Fibroblast of skin of left biceps (primary cell): ENCODE results near the gene ITSN1.
"Not testable (repeated sequence)": the region's sequence is repeated elsewhere in the genome, so short reads cannot be mapped to it uniquely, and the experiment has no call there.

ENCODE experiments used
- DNase-seq, 2 experiments: peaks; one replicate each; pipeline ENCODE4 v3.0.0-alpha.2; 2013; ENCODE audit warnings: low read depth in 2 of 2

Gene ITSN1

GRCh38 chr21:33651965-33652680 is 9.8 kb downstream of the ITSN1 start:
- no peak for DNase-seq

GRCh38 chr21:33654412-33654811 is 12.1 kb downstream of the ITSN1 start:
- no peak for DNase-seq

DNA sequence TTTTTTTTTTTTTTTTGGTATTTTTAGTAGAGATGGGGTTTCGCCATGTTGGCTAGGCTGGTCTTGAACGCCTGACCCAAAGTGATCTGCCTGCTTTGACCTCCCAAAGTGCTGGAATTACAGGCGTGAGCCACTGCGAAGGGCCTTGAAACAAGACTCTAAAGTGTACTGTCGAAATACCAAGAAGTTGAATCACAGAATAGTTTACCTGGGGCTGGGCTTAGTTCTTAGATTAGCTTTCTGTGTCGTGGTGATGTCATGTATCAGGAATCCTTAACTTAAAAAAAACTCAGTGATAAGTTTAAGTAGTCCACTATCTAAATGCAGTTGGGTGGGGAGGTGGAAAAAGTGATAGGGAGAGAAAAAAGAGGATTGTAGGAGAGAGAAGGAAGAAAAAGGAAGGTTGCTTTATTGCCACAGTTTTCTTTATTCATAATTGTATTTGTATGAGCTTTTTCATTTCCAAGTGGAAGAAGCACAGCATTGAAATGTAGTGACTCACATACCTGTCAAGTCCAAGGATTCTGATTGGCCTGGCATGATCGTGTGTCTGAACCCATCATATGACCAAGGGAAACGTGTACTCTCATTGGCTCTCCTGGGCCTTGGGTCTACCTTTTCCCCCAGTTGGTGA is 13.4 kb downstream of the ITSN1 start:
- DNase-seq, result peak; percentile 64 to 66

- no peak for DNase-seq
These were observed 15.0 kb downstream of the ITSN1 start for GRCh38 chr21:33657124-33657820.

GRCh38 chr21:33658919-33659567 is 16.7 kb downstream of the ITSN1 start:
- no peak for DNase-seq

DNA sequence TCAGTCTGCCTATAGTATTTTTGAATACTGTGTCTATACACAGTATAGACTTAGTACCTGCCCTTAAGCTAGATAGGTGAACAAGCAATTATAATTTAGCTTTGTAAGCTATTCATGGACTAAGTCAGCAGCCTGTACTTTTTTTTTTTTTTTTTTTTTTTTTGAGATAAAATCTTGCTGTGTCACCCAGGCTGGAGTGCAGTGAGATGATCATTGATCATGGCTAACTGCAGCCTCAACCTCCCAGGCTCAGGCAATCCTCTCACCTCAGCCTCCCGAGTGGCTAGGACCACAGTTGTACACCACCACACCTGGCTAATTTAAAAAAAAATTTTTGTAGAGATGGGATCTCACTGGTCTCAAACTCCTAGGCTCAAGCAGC is 17.3 kb downstream of the ITSN1 start:
- no peak for DNase-seq

GRCh38 chr21:33660406-33660805 is 18.1 kb downstream of the ITSN1 start:
- no peak for DNase-seq

DNA sequence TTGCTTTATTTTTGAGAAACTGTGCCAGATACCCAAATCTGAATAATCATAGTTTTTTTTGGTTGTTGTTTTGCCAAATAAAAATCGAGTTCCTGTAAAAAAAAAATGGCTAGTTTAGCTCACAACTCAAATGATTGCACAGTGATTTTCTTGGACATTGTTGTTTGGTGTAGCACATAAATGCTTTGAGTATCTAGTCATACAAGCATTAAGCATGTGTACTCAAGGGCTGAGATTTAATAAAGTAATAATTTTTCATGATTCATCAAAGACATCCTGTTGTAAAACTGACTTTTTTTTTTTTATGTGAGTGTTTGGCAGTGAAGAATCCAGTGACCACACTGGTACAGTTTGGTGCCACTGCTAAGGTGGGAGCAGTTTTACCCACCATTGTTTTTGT is 18.8 kb downstream of the ITSN1 start:
- DNase-seq, result no peak

DNA sequence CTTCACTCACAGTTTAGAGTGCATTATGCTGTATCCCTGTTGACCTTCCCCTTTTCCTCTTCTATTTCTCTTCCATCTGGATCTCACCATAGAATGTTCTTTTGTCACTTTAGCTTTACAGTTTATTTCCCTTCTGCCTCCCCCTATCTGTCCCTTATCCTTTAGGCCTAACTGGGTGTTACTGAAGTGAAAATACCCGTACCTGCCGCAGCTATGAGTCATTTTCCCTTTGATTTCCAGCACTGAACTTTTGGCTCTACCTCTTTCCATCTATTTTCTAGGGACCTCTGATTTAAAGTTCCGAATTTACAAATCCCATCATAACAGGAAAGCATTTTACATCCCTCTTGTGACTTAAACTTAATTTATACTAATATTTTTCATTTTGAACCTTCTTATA is 19.7 kb downstream of the ITSN1 start:
- no peak for DNase-seq

DNA sequence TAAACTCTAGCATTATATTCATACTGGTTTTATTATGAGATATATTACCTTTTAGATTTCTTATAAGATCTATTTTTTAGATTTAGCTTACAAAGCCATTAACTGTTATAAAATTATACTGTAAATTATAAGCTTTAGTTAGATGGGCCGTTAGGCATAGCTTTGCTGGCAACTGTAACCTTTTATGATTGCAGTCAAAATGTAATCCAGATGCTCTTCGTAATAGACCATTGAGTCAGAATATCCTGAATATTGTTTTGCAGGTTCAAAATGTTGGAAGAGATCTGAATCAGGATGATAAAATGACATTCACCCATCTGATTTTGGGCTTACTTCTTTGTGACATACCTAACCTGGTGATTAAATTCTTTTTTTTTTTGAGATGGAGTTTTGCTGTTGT is 20.9 kb downstream of the ITSN1 start:
- no peak for DNase-seq

GRCh38 chr21:33664135-33664534 is 21.8 kb downstream of the ITSN1 start:
- no peak for DNase-seq

GRCh38 chr21:33666153-33666552 is 23.9 kb downstream of the ITSN1 start:
- no peak for DNase-seq

- DNase-seq, result no peak
These were observed 25.3 kb downstream of the ITSN1 start for GRCh38 chr21:33667636-33668035.

- no peak for DNase-seq
These were observed 25.9 kb downstream of the ITSN1 start for GRCh38 chr21:33668180-33668579.

DNA sequence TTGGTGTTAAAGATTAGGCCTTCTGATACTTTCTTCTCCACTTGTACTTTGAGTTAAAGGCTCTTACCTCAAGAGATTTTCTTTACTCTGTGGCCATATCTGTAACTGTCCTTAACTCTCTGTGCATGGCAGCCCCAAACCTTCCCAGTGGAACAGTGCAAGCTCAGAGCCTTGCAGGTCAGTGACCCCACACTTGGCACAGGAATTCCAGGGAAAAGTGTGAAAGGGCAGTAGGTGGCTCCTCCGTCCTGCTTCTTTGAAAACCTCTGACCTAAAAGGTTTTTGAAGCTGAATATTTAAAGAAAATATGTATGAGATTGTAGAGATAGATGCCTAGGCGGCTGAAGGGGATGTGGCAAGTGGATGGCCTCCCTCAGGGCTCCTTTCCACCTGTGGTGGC is 26.3 kb downstream of the ITSN1 start:
- no peak for DNase-seq

DNA sequence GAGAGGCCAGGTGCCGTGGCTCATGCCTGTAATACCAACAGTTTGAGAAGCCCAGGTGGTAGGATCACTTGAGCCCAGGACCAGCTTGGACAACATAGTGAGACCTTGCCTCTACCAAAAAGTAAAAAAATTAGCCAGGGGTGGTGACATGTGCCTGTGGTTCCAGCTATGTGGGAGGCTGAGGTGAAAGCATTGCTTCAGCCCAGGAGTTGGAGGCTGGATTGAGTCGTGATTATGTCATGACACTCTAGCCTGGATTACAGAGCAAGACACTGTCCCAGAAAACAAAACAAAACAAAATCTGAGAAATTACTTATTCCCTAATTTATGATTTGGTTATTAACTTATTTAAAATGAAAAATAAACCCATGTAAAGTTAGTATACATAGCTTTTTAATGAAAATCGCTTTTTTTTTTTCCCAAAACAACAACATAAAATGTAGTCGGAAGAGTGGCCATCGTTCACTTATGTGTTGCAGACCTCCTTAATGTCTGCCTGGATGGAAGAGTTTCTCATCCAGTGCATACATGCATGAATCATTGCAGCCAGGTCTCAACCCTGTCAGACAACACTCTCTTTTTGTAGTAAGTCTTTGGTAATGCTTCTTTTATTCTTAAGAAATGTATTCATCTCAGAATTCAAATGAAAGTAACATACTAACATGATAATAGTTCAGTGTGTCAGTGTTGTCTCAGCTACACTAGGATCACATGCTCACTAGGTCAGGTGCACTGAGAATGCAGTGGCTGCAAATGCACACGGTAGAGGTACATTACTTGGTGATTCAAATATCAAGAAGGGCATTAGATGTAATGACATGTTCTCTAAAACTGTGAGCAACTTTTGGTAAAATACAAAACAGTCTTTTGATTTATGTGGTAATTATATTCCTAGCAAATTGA is 28.0 kb downstream of the ITSN1 start:
- no peak for DNase-seq

- no peak for DNase-seq
These were observed 31.2 kb downstream of the ITSN1 start for GRCh38 chr21:33673473-33673872.

DNA sequence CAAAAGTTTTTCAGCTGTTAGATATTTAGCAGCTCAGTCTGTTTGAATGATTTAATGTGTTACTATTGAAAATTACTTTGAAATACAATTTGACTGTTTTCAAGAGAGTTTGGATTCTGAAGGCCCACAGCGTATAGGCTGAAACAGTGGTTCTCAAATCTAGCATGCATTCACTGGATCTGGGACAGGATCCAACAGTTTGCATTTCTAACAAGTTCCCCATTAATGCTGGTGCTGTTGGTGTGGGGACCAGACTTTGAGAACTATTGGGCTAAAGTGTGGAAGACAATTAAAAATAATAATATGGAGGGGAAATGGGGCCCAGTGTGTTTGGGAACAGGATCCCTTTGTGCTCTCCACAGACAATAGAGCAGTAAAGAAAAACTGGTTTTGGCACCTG is 31.9 kb downstream of the ITSN1 start:
- no peak for DNase-seq

- not testable (repeated sequence) for DNase-seq
These were observed 34.4 kb downstream of the ITSN1 start for GRCh38 chr21:33676666-33677065.

DNA sequence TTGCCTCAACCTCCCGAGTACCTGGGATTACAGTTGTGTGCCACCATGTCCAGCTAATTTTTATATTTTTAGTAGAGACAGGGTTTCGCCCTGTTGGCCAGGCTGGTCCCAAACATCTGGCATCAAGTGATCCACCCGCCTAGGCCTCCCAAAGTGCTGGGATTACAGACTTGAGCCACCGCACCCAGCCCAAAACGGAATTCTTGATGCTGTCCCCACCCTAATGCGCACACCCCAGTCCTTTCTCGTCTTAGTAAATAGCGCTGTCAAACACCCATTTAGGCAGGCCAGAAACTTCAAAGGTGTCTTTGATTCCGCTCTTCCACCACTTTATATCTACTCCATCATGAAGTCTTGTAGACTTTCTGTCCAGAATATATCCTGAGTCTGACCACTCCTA is 35.1 kb downstream of the ITSN1 start:
- DNase-seq, result no peak

GRCh38 chr21:33680870-33681269 is 38.6 kb downstream of the ITSN1 start:
- DNase-seq, result no peak
